ENCODE results near the gene KCNMA1.

DNA sequence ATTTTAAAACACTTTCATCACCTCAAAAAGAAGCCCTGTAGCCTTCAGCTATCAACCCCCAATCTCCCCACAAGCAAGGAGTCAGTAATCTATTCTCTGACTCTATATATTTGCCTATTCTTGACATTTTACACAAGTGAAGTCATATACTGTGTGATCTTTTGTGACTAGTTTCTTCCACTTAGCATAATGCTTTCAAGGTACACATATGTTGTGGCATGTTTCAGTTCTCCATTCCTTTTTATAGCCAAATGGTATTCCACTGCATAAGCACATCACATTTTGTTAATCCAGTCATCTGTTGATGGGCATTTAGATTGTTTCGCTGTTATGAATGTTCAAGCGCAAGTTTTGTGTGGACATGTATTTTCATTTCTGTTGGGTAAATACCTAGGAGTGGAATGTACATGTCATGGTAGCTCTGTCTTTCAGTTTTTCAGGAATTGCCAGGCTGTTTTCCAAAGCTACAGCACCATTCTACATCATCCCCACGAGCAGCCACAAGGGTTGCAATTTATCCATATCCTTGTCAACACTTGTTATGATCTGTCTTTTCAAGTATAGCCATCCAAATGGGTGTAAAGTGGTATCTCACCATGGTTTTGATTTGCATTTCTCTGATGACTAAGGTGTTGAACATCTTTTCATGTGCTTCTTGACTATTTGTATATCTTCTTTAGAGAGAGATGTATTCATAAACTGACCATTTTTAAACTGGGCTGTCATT, 405.6 kb downstream of the KCNMA1 start:
- TF ChIP-seq, protein P1, sequence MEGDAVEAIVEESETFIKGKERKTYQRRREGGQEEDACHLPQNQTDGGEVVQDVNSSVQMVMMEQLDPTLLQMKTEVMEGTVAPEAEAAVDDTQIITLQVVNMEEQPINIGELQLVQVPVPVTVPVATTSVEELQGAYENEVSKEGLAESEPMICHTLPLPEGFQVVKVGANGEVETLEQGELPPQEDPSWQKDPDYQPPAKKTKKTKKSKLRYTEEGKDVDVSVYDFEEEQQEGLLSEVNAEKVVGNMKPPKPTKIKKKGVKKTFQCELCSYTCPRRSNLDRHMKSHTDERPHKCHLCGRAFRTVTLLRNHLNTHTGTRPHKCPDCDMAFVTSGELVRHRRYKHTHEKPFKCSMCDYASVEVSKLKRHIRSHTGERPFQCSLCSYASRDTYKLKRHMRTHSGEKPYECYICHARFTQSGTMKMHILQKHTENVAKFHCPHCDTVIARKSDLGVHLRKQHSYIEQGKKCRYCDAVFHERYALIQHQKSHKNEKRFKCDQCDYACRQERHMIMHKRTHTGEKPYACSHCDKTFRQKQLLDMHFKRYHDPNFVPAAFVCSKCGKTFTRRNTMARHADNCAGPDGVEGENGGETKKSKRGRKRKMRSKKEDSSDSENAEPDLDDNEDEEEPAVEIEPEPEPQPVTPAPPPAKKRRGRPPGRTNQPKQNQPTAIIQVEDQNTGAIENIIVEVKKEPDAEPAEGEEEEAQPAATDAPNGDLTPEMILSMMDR (IDR thresholded peaks at IDR 0.05; ENCODE audit: low read depth, low read length) = no peak
- no peak for TF ChIP-seq MYC (IDR thresholded peaks at IDR 0.05; ENCODE audit: low read depth, low read length)
- TF ChIP-seq, protein P2, sequence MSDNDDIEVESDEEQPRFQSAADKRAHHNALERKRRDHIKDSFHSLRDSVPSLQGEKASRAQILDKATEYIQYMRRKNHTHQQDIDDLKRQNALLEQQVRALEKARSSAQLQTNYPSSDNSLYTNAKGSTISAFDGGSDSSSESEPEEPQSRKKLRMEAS (IDR thresholded peaks at IDR 0.05; ENCODE audit: low read depth, low read length) = no peak

Measured in NB4 (cell line).